GM18858 (cell line): ENCODE results near the gene ADH7.

Experiments used
- ATAC-seq: cut with Tn5 transposase; IDR thresholded peaks from one replicate; pipeline ENCODE4 v1.9.1; 2021; ENCODE audit not compliant: unreplicated experiment

Gene ADH7

GRCh38 chr4:99435154-99435553, at the start of gene ADH7:
Gene ADH7 (minus strand): TSS chr4:99435342. CDS start chr4:99435233, 109 bp downstream.
- ATAC-seq = no peak

GRCh38 chr4:99483636-99484035, 48.5 kb upstream of the ADH7 start:
- no peak for ATAC-seq

- no peak for ATAC-seq
Observed at GRCh38 chr4:99473131-99473530, 38.0 kb upstream of the ADH7 start.

GRCh38 chr4:99471896-99472295, 36.8 kb upstream of the ADH7 start:
- no peak for ATAC-seq

- no peak for ATAC-seq
Observed at GRCh38 chr4:99471349-99471748, 36.2 kb upstream of the ADH7 start.

GRCh38 chr4:99468889-99469288, 33.7 kb upstream of the ADH7 start:
- no peak for ATAC-seq

- no peak for ATAC-seq
Observed at GRCh38 chr4:99467887-99468286, 32.7 kb upstream of the ADH7 start.

- no peak for ATAC-seq
Observed at GRCh38 chr4:99463566-99463965, 28.4 kb upstream of the ADH7 start.

GRCh38 chr4:99462875-99463464, 27.8 kb upstream of the ADH7 start:
- ATAC-seq = peak; percentile 99

GRCh38 chr4:99461623-99462401, 26.7 kb upstream of the ADH7 start:
- no peak for ATAC-seq

GRCh38 chr4:99459546-99460042, 24.5 kb upstream of the ADH7 start:
- ATAC-seq = no peak

GRCh38 chr4:99458911-99459447, 23.8 kb upstream of the ADH7 start:
- no peak for ATAC-seq

- no peak for ATAC-seq
Observed at GRCh38 chr4:99457676-99458075, 22.5 kb upstream of the ADH7 start.

- no peak for ATAC-seq
Observed at GRCh38 chr4:99457270-99457669, 22.1 kb upstream of the ADH7 start.

- ATAC-seq = peak; percentile 6
Observed at GRCh38 chr4:99447513-99447912, 12.4 kb upstream of the ADH7 start.

- ATAC-seq = peak; percentile 95
Observed at GRCh38 chr4:99447079-99447478, 11.9 kb upstream of the ADH7 start.

GRCh38 chr4:99438405-99438780, 3.3 kb upstream of the ADH7 start:
- no peak for ATAC-seq

GRCh38 chr4:99437723-99438404, 2.7 kb upstream of the ADH7 start:
- no peak for ATAC-seq

GRCh38 chr4:99436976-99437722, 2.0 kb upstream of the ADH7 start:
- no peak for ATAC-seq

- no peak for ATAC-seq
Observed at GRCh38 chr4:99436462-99436861, 1.3 kb upstream of the ADH7 start.

- ATAC-seq = no peak
Observed at GRCh38 chr4:99430106-99430505, 5.0 kb downstream of the ADH7 start.
